Retinal pigment epithelial cell (primary cell): ENCODE data around the gene SEMA3G.

Source experiments
- DNase-seq: peaks from one replicate; pipeline ENCODE4 v3.0.0-alpha.2; 2010; ENCODE audit warnings: low read depth
- H3K4me3 ChIP-seq: 2 replicates; pipeline ENCODE4 v1.5.1; 2011; ENCODE audit warnings: mild to moderate bottlenecking, low read length, control low read depth, moderate library complexity
- TF ChIP-seq, protein P1 (sequence below): conservative IDR thresholded peaks from 2 replicates; pipeline ENCODE4 v1.5.1; 2011; ENCODE audit warnings: low read depth, low read length, control low read depth, inconsistent platforms

Gene SEMA3G

DNA sequence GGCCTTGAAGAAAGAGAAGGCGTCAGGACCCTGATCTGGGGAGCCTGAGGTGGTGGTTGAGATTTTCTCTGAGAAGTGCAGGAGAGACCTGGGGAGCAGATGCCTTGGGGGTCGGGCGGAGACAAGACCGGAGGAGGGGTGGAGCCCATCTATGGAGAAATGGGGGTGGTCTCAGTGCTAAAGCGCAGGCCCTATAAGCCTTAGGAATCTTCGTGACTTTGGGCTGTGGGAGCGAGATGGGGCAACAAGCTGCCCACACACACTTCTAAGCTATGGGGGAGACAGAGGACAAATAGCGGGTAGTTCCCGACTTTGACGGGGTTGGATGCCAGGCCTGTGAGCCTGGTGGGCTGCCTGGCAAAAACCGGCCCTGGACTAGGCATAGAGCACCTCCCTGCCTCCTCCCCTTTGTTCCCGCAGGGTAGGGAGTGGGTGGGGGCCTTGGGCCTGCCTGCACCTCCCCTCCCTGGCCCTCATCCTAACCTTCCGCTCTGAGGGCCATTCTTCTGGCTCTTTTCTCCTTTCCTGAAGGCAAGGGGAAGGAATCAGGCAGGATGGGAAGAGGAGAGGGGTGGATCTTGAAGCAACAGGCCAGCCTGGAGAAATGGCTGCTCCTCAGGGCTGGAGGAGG, 11.4 kb upstream of the SEMA3G start:
- DNase-seq = no peak
- TF ChIP-seq, protein P1, sequence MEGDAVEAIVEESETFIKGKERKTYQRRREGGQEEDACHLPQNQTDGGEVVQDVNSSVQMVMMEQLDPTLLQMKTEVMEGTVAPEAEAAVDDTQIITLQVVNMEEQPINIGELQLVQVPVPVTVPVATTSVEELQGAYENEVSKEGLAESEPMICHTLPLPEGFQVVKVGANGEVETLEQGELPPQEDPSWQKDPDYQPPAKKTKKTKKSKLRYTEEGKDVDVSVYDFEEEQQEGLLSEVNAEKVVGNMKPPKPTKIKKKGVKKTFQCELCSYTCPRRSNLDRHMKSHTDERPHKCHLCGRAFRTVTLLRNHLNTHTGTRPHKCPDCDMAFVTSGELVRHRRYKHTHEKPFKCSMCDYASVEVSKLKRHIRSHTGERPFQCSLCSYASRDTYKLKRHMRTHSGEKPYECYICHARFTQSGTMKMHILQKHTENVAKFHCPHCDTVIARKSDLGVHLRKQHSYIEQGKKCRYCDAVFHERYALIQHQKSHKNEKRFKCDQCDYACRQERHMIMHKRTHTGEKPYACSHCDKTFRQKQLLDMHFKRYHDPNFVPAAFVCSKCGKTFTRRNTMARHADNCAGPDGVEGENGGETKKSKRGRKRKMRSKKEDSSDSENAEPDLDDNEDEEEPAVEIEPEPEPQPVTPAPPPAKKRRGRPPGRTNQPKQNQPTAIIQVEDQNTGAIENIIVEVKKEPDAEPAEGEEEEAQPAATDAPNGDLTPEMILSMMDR = no peak
- peak overlapping the region; percentile 89 for H3K4me3 ChIP-seq

DNA sequence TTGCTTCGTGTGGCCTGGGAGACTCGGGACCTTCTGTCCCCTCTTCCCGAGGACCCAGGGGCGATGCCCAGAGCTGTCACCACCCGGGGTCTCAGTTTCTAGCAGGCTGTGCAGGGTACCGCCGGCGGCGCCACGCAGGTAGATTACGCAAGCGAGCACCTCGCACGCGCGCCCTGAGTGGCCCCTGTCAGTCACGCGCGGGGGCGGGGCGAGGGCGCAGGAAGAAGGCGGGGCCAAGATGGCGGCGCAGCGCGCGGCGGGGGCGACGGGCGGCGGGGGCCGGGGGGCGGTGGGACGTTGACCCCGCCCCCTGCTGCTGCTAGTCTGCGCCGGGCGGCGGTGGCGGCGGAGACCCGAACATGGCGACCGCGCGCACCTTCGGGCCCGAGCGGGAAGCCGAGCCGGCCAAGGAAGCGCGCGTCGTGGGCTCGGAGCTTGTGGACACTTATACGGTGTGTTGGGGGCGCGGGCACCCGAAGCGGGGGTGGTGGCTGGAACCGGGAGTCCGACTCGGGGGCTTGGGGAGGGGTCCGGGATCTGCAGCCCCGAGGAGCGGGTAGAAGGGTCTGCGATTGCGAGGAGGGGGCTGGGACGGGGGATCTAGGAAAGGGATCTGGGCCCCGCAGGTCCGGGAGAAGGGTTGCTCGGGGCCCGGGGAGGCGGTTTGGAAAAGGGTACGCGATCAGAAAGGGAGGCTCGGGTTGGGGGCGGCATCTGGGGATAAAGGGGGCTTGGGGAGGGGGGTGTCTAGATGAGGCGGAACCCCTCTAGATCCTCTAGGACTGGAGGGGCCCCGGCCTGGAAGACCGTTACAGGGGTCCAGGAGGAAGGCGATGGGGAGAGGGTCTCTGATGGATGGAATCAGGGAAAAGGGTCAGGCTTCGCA, 10.6 kb upstream of the SEMA3G start, which contains the start of gene NISCH:
Gene NISCH (plus strand): TSS at position 322 of the 886 bp plus-strand sequence. CDS start 38 bp downstream, at position 360.
- DNase-seq = no peak
- H3K4me3 ChIP-seq = peak within 1 kb of the TSS; percentile 89
- TF ChIP-seq, protein P1 = no peak

GRCh38 chr3:52454938-52455282, 10.0 kb upstream of the SEMA3G start:
- TF ChIP-seq, protein P1 = no peak
- H3K4me3 ChIP-seq = peak overlapping the region; percentile 50
- no peak for DNase-seq

- H3K4me3 ChIP-seq = no peak overlapping the region
- no peak for DNase-seq
- TF ChIP-seq, protein P1 = no peak
Observed at GRCh38 chr3:52454250-52454937, 9.5 kb upstream of the SEMA3G start.

DNA sequence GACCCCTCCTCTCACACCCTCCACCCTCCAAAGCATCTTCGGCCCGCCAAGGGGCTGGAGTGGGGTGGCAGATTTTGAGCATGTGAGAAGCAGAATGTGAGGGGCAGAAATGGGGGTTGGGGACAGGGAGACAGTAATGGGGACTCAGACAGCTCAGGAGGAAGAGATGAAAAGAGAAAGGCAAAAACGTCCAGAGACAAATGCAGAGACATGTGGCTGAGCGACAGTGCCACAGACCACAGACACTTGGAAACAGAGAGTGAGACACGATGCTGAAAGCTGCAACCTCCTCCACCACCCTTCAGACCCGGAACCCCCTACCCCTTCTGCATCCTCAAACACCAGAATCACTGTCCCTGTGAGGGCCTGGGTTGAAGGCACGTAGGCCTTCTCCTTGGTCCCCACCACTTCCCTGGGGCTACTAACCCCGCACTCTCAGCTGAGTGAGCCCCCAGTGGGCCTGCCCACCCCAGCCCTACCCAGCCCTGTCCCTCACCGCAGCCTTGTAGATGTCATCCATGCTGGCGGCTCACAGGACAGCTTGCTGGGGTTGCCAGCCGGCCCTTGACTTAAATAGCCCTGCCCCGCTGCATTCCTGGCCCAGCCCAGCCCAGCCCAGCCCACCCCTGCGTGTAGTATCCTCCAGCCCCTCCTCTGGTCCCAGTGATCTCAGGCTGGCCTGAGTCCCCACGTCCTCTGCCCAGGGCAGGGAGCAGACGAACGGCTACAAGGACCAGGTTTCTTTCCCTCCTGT, 8.8 kb upstream of the SEMA3G start, which contains the start of gene TNNC1:
Gene TNNC1 (minus strand): TSS at position 546 of the 754 bp plus-strand sequence. CDS start 26 bp downstream, at position 520.
- H3K4me3 ChIP-seq = peak within 1 kb of the TSS; percentile 19
- no peak for DNase-seq
- TF ChIP-seq, protein P1 = no peak

DNA sequence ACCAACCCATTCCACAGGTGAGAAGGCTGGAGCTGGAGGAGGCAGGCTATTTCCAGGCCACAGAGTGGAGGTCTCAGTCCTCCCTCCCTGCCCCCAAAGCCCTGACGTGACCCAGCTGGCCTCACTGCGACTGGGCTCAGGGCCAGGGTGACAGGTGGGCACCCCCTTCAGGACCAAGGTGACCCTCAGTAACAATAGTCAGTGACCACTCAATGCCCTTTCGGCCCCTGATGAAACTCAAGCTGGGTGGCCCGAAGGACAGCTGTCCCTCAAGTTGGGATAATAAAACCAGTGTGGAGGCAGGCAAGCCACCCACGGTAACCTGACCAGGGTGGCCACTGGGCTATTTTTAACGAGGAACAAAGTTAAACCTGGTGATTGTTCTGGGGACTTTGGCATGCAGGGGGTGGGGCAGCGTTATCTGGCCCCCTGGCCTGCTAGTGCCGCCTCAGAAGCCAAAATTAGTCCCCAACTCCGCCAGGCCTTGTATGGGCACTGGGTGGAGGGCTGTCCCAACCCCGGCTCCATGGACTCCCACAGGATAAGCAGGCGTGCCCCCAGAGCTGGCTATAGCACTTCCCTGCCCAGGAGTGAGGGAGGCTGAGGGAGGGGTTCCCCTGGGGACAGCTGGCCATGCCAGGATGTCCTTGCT, 7.8 kb upstream of the SEMA3G start:
- TF ChIP-seq, protein P1 = no peak
- no peak for DNase-seq
- H3K4me3 ChIP-seq = no peak overlapping the region
